K562 (cell line): ENCODE data around the gene FOSL1. TPM values are rescaled to one million over a fixed set of nuclear protein-coding genes. Genes with fewer than 3 reads are reported as not detected.

Experiments
- CAMTA2 ChIP-seq: fragments of 250-450 bp; sonication (Bioruptor Pico); conservative IDR thresholded peaks from 2 replicates; pipeline ENCODE4 v1.5.1; 2022
- CEBPB ChIP-seq: fragments of 450-650 bp; IDR thresholded peaks from 2 replicates; pipeline ENCODE4 v1.6.1; 2016; ENCODE audit warnings: missing genetic modification characterization, missing compliant biosample characterization
- CEBPG ChIP-seq, 3 experiments: fragments of 200-800 bp in 1 of 3; sonication (Bioruptor generic) in 1 of 3; sonication (generic) in 1 of 3; formaldehyde crosslinking in 1 of 3; IDR thresholded peaks in 2 of 3; conservative IDR thresholded peaks in 1 of 3; 2 replicates each; pipeline versions ENCODE4 v1.6.1 to v1.8.0; 2016 to 2022; ENCODE audit warnings: missing compliant biosample characterization in 2 of 3, missing genetic modification characterization in 2 of 3, mild to moderate bottlenecking in 1 of 3, missing genetic modification reagents in 1 of 3
- CHD2 ChIP-seq: IDR thresholded peaks from 2 replicates; pipeline ENCODE4 v1.6.1; 2011; ENCODE audit warnings: low read depth, low read length
- ERF ChIP-seq: fragments of 450-650 bp; formaldehyde crosslinking; IDR thresholded peaks from 2 replicates; pipeline ENCODE4 v1.4.0; 2020; ENCODE audit warnings: mild to moderate bottlenecking, mixed read lengths
- EZH2 ChIP-seq: IDR thresholded peaks from 2 replicates; pipeline ENCODE4 v1.6.1; 2012; ENCODE audit warnings: low read depth, mild to moderate bottlenecking, inconsistent platforms, low read length, borderline replicate concordance
- MYNN ChIP-seq, 2 experiments: sonication (generic); formaldehyde crosslinking in 1 of 2; IDR thresholded peaks; 2 replicates each; pipeline versions ENCODE4 v1.5.0 to v1.6.1; 2016 to 2020; ENCODE audit warnings: antibody characterized with exemption in 1 of 2, missing genetic modification reagents in 1 of 2
- NELFE ChIP-seq: IDR thresholded peaks from 2 replicates; pipeline ENCODE4 v1.6.1; 2011; ENCODE audit warnings: mild to moderate bottlenecking; ENCODE audit not compliant: insufficient read depth, insufficient read length
- NFE2 ChIP-seq: IDR thresholded peaks from 2 replicates; pipeline ENCODE4 v1.6.1; 2014; ENCODE audit warnings: antibody characterized with exemption, low read depth
- RBM39 ChIP-seq: fragments of 200-400 bp; formaldehyde crosslinking; optimal IDR thresholded peaks from 2 replicates; pipeline ENCODE3; 2018; ENCODE audit warnings: low read depth, low read length
- SRSF1 ChIP-seq: fragments of 200-400 bp; formaldehyde crosslinking; IDR thresholded peaks from 2 replicates; pipeline ENCODE4 v1.6.1; 2017; ENCODE audit warnings: mild to moderate bottlenecking, low read depth, low read length, moderate library complexity
- SRSF7 ChIP-seq: fragments of 200-400 bp; formaldehyde crosslinking; optimal IDR thresholded peaks from 2 replicates; pipeline ENCODE3; 2017; ENCODE audit warnings: mild to moderate bottlenecking, low read depth, low read length
- TCF7 ChIP-seq: sonication (generic); IDR thresholded peaks from 2 replicates; pipeline ENCODE4 v1.6.1; 2016; ENCODE audit warnings: antibody characterized with exemption, borderline replicate concordance
- TEAD2 ChIP-seq: fragments of 450-650 bp; IDR thresholded peaks from 2 replicates; pipeline ENCODE4 v1.6.1; 2016; ENCODE audit warnings: missing genetic modification characterization, control low read depth, missing compliant biosample characterization
- ZFP1 ChIP-seq: fragments of 450-650 bp; formaldehyde crosslinking; IDR thresholded peaks from 2 replicates; pipeline ENCODE4 v1.4.0; 2020; ENCODE audit warnings: mild to moderate bottlenecking, mixed read lengths
- ZFP36 ChIP-seq: fragments of 150-350 bp; IDR thresholded peaks from 2 replicates; pipeline ENCODE4 v1.6.1; 2018; ENCODE audit warnings: low read length, low read depth; ENCODE audit not compliant: partially characterized antibody
- ZNF143 ChIP-seq: sonication (generic); formaldehyde crosslinking; IDR thresholded peaks from 2 replicates; pipeline ENCODE4 v1.9.0; 2022; ENCODE audit warnings: mild to moderate bottlenecking, missing genetic modification reagents
- ZNF3 ChIP-seq: fragments of 250-450 bp; sonication (Bioruptor Pico); IDR thresholded peaks from 2 replicates; pipeline ENCODE4 v1.5.0; 2021; ENCODE audit warnings: mild to moderate bottlenecking, moderate library complexity
- ZNF77 ChIP-seq: fragments of 250-450 bp; sonication (Bioruptor Pico); IDR thresholded peaks from 2 replicates; pipeline ENCODE4 v1.5.0; 2020
- polyA plus RNA-seq, 8 experiments: library from polyadenylated mRNA; depleted of rRNA in 4 of 8; stranded (reverse) in 5 of 8; unstranded in 3 of 8; fragments of >200 nt; fragmentation: Nextera tagmentation in 2 of 8; fragmentation: Illumina TruSeq in 1 of 8; extraction: Ambion mirVana in 2 of 8; extraction: Trizol in 1 of 8; gene quantifications; 2 replicates each; pipeline versions ENCODE4 v1.2.1 to v1.2.3, GENCODE V29; 2011 to 2014; ENCODE audit warnings: inconsistent platforms in 1 of 8, missing spikeins in 1 of 8
- total RNA-seq, 7 experiments: library from RNA; depleted of rRNA in 6 of 7; stranded (reverse); fragments of >200 nt in 6 of 7; fragmentation: Illumina TruSeq in 2 of 7; extraction: Trizol in 2 of 7; gene quantifications; 2 replicates each; pipeline versions ENCODE4 v1.2.1 to v1.2.3, GENCODE V29; 2011 to 2021; ENCODE audit warnings: low replicate concordance in 1 of 7
- TF ChIP-seq, protein P1 (sequence below): fragments of 250-450 bp; sonication (Bioruptor Pico); IDR thresholded peaks from 2 replicates; pipeline ENCODE4 v1.5.0; 2021
- TF ChIP-seq, protein P2 (sequence below): IDR thresholded peaks from 2 replicates; pipeline ENCODE4 v1.6.1; 2016; ENCODE audit warnings: missing genetic modification characterization, missing compliant biosample characterization
- TF ChIP-seq, protein P3 (sequence below): sonication (generic); formaldehyde crosslinking; IDR thresholded peaks from 2 replicates; pipeline ENCODE4 v1.8.0; 2022; ENCODE audit warnings: mild to moderate bottlenecking, missing genetic modification reagents

Gene FOSL1
- total and polyA plus RNA-seq, 9 of the 15 experiments (the other 6 are each of a cell fraction or from before 2014, with no cell fraction given), result 3.5 to 39.6 (median 10.0) TPM

DNA sequence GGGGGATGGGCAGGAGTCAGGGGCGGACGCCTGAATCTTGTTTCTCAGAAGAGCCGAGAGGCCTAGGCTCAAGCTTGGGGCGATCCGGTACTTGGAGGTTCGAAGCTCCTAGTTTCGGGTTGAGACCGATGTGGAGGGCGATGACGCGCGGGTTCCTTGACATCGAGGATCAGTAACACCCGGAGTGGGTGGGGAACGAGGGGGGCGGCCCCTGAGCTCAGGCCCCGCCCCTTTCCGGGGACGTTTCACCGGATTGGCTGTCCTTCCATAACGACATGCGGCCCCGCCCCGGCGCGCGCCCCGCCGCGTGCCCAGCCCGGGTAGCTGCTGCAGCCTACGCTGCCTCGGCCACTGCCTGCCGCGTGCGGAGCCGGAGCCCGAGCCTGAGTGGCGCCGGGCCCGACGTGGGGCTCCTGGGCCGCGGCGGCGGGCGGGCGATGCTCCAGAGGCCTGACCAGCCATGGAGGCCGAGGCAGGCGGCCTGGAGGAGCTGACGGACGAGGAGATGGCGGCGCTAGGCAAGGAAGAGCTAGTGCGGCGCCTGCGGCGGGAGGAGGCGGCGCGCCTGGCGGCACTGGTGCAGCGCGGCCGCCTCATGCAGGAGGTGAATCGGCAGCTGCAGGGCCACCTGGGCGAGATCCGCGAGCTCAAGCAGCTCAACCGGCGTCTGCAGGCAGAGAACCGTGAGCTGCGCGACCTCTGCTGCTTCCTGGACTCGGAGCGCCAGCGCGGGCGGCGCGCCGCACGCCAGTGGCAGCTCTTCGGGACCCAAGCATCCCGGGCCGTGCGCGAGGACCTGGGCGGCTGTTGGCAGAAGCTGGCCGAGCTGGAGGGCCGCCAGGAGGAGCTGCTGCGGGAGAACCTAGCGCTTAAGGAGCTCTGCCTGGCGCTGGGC lies 9.6 kb downstream of the FOSL1 start, which contains the start of gene CCDC85B (continued):
- TF ChIP-seq CEBPG (CRISPR knock-in tag; IDR thresholded peaks at IDR 0.05), result no peak
- no peak for TF ChIP-seq CEBPG (tag; conservative IDR thresholded peaks at IDR 0.05 in 1 of 2, IDR thresholded peaks at IDR 0.05 in 1 of 2)
- no peak for TF ChIP-seq CEBPB (tag)
- no peak for TF ChIP-seq MYNN (IDR thresholded peaks at IDR 0.05)
- TF ChIP-seq MYNN (CRISPR knock-in tag; IDR thresholded peaks at IDR 0.05), result no peak
- TF ChIP-seq RBM39, result no peak
- no peak for TF ChIP-seq NELFE
- no peak for TF ChIP-seq TEAD2 (tag)
- TF ChIP-seq ZNF77 (CRISPR knock-in tag), result no peak
- no peak for TF ChIP-seq ZNF3 (CRISPR knock-in tag)
- no peak for TF ChIP-seq ZFP36
- TF ChIP-seq SRSF1, result no peak
- TF ChIP-seq CAMTA2 (CRISPR knock-in tag), result peak; percentile 83; the same call in 1 of the 2 replicates
- TF ChIP-seq ERF (CRISPR knock-in tag), result peak; percentile 91; the same call in 1 of the 2 replicates
- TF ChIP-seq, protein P1, sequence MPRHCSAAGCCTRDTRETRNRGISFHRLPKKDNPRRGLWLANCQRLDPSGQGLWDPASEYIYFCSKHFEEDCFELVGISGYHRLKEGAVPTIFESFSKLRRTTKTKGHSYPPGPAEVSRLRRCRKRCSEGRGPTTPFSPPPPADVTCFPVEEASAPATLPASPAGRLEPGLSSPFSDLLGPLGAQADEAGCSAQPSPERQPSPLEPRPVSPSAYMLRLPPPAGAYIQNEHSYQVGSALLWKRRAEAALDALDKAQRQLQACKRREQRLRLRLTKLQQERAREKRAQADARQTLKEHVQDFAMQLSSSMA (CRISPR knock-in tag), result 0 out of 2 replicates have a peak, but pooled peaks have one; percentile 30
- peak; percentile 22 for TF ChIP-seq SRSF7
- TF ChIP-seq, protein P2, sequence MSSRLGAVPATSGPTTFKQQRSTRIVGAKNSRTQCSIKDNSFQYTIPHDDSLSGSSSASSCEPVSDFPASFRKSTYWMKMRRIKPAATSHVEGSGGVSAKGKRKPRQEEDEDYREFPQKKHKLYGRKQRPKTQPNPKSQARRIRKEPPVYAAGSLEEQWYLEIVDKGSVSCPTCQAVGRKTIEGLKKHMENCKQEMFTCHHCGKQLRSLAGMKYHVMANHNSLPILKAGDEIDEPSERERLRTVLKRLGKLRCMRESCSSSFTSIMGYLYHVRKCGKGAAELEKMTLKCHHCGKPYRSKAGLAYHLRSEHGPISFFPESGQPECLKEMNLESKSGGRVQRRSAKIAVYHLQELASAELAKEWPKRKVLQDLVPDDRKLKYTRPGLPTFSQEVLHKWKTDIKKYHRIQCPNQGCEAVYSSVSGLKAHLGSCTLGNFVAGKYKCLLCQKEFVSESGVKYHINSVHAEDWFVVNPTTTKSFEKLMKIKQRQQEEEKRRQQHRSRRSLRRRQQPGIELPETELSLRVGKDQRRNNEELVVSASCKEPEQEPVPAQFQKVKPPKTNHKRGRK (tag), result no peak
- TF ChIP-seq, protein P3, sequence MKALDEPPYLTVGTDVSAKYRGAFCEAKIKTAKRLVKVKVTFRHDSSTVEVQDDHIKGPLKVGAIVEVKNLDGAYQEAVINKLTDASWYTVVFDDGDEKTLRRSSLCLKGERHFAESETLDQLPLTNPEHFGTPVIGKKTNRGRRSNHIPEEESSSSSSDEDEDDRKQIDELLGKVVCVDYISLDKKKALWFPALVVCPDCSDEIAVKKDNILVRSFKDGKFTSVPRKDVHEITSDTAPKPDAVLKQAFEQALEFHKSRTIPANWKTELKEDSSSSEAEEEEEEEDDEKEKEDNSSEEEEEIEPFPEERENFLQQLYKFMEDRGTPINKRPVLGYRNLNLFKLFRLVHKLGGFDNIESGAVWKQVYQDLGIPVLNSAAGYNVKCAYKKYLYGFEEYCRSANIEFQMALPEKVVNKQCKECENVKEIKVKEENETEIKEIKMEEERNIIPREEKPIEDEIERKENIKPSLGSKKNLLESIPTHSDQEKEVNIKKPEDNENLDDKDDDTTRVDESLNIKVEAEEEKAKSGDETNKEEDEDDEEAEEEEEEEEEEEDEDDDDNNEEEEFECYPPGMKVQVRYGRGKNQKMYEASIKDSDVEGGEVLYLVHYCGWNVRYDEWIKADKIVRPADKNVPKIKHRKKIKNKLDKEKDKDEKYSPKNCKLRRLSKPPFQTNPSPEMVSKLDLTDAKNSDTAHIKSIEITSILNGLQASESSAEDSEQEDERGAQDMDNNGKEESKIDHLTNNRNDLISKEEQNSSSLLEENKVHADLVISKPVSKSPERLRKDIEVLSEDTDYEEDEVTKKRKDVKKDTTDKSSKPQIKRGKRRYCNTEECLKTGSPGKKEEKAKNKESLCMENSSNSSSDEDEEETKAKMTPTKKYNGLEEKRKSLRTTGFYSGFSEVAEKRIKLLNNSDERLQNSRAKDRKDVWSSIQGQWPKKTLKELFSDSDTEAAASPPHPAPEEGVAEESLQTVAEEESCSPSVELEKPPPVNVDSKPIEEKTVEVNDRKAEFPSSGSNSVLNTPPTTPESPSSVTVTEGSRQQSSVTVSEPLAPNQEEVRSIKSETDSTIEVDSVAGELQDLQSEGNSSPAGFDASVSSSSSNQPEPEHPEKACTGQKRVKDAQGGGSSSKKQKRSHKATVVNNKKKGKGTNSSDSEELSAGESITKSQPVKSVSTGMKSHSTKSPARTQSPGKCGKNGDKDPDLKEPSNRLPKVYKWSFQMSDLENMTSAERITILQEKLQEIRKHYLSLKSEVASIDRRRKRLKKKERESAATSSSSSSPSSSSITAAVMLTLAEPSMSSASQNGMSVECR (CRISPR knock-in tag), result peak; percentile 44; the same call in 1 of the 2 replicates
- no peak for TF ChIP-seq ZFP1 (CRISPR knock-in tag)
- TF ChIP-seq TCF7, result no peak
- no peak for TF ChIP-seq NFE2
- peak; percentile 54; the same call in 1 of the 2 replicates for TF ChIP-seq ZNF143 (CRISPR knock-in tag)
- TF ChIP-seq EZH2, result no peak
- TF ChIP-seq CHD2, result peak; percentile 21; the same call in 1 of the 2 replicates
